Liver (tissue), 9 donors: Measurements from ENCODE around the gene CENPT. TPM values are rescaled to one million over a fixed set of nuclear protein-coding genes. Genes with fewer than 3 reads are reported as not detected.

Experiments
- DNase-seq: peaks from one replicate; pipeline ENCODE4 v3.0.0-alpha.2; 2017; ENCODE audit warnings: low spot score
- H3K27ac ChIP-seq, 2 donors: one replicate each; pipeline ENCODE4 v1.7.0; 2013; ENCODE audit warnings: inconsistent platforms in 2 of 2, low read length in 2 of 2, control low read depth in 1 of 2, low read depth in 1 of 2, mild to moderate bottlenecking in 1 of 2
- H3K27me3 ChIP-seq, 4 donors: one replicate each; pipeline versions ENCODE4 v1.6.1 to v1.7.0; 2013; ENCODE audit warnings: low read length in 3 of 4, inconsistent platforms in 1 of 4, mild to moderate bottlenecking in 1 of 4, moderate library complexity in 1 of 4; ENCODE audit not compliant: control insufficient read depth in 4 of 4, insufficient read depth in 4 of 4
- H3K36me3 ChIP-seq, 4 donors: one replicate each; pipeline versions ENCODE4 v1.6.1 to v1.7.0; 2013; ENCODE audit warnings: low read length in 3 of 4, mild to moderate bottlenecking in 3 of 4, low read depth in 1 of 4, moderate library complexity in 1 of 4; ENCODE audit not compliant: control insufficient read depth in 4 of 4, insufficient read depth in 3 of 4
- H3K4me1 ChIP-seq, 4 donors: one replicate each; pipeline versions ENCODE4 v1.6.1 to v1.7.0; 2013; ENCODE audit warnings: low read length in 3 of 4, mild to moderate bottlenecking in 3 of 4, moderate library complexity in 1 of 4; ENCODE audit not compliant: control insufficient read depth in 4 of 4, insufficient read depth in 4 of 4
- H3K4me3 ChIP-seq, 3 donors: one replicate each; pipeline versions ENCODE4 v1.6.1 to v1.7.0; 2013; ENCODE audit warnings: low read length in 3 of 3, control low read depth in 1 of 3, low read depth in 1 of 3, mild to moderate bottlenecking in 1 of 3
- H3K9ac ChIP-seq, 2 donors: one replicate each; pipeline ENCODE4 v1.7.0; 2013; ENCODE audit warnings: low read length in 2 of 2, mild to moderate bottlenecking in 2 of 2, moderate library complexity in 2 of 2, control low read depth in 1 of 2, low read depth in 1 of 2
- H3K9me3 ChIP-seq, 4 donors: one replicate each; pipeline versions ENCODE4 v1.6.1 to v1.7.0; 2013; ENCODE audit warnings: low read length in 3 of 4; ENCODE audit not compliant: control insufficient read depth in 4 of 4
- FOXA1 ChIP-seq: IDR thresholded peaks from 2 replicates; pipeline ENCODE4 v1.6.1; 2016; ENCODE audit warnings: antibody characterized with exemption
- FOXA2 ChIP-seq: IDR thresholded peaks from 2 replicates; pipeline ENCODE4 v1.6.1; 2016; ENCODE audit warnings: antibody characterized with exemption
- GABPA ChIP-seq, 2 donors: IDR thresholded peaks in 1 of 2; conservative IDR thresholded peaks in 1 of 2; 2 replicates each; pipeline ENCODE4 v1.6.1; 2016; ENCODE audit warnings: antibody characterized with exemption in 2 of 2, mild to moderate bottlenecking in 1 of 2, moderate library complexity in 1 of 2
- HNF4A ChIP-seq, 2 donors: conservative IDR thresholded peaks; 2 replicates each; pipeline ENCODE4 v1.6.1; 2016; ENCODE audit warnings: antibody characterized with exemption in 2 of 2, mild to moderate bottlenecking in 2 of 2
- HNF4G ChIP-seq: IDR thresholded peaks from 2 replicates; pipeline ENCODE4 v1.6.1; 2016; ENCODE audit warnings: antibody characterized with exemption
- JUND ChIP-seq, 2 donors: IDR thresholded peaks; 2 replicates each; pipeline ENCODE4 v1.6.1; 2016; ENCODE audit warnings: antibody characterized with exemption in 2 of 2
- NR2F2 ChIP-seq: IDR thresholded peaks from 2 replicates; pipeline ENCODE4 v1.6.1; 2016; ENCODE audit warnings: antibody characterized with exemption
- RAD21 ChIP-seq, 2 donors: IDR thresholded peaks; 2 replicates each; pipeline ENCODE4 v1.6.1; 2016; ENCODE audit warnings: antibody characterized with exemption in 2 of 2, mild to moderate bottlenecking in 2 of 2
- RXRA ChIP-seq, 2 donors: IDR thresholded peaks; 2 replicates each; pipeline ENCODE4 v1.6.1; 2017 to 2018; ENCODE audit warnings: antibody characterized with exemption in 2 of 2, mild to moderate bottlenecking in 1 of 2
- SP1 ChIP-seq: IDR thresholded peaks from 2 replicates; pipeline ENCODE4 v1.6.1; 2018; ENCODE audit warnings: antibody characterized with exemption, mild to moderate bottlenecking
- TAF1 ChIP-seq: conservative IDR thresholded peaks from 2 replicates; pipeline ENCODE4 v1.6.1; 2016; ENCODE audit warnings: antibody characterized with exemption, mild to moderate bottlenecking
- YY1 ChIP-seq: IDR thresholded peaks from 2 replicates; pipeline ENCODE4 v1.6.1; 2016; ENCODE audit warnings: antibody characterized with exemption, mild to moderate bottlenecking
- WGBS: extraction: QIAGEN DNeasy Blood & Tissue Kit; methylation state at CpG from one replicate; pipeline ENCODE4 v1.1.7; 2013; 5-methylcytosine and 5-hydroxymethylcytosine counted together
- polyA plus RNA-seq, 2 donors: library from polyadenylated mRNA; stranded (reverse) in 1 of 2; unstranded in 1 of 2; fragments of 200-250 nt in 1 of 2; fragments of >200 nt in 1 of 2; fragmentation: Nextera tagmentation in 1 of 2; extraction: Ambion mirVana in 1 of 2; gene quantifications; one replicate each; pipeline versions ENCODE4 v1.2.1 to v1.2.3, GENCODE V29; 2013 to 2015
- total RNA-seq, 2 donors: library from RNA; depleted of rRNA; stranded (reverse); fragments of >200 nt; gene quantifications; one replicate each; pipeline ENCODE4 v1.2.3, GENCODE V29; 2014
- TF ChIP-seq, protein P1 (sequence below): IDR thresholded peaks from 2 replicates; pipeline ENCODE4 v1.6.1; 2016; ENCODE audit warnings: antibody characterized with exemption
- TF ChIP-seq, protein P2 (sequence below): IDR thresholded peaks from 2 replicates; pipeline ENCODE4 v1.6.1; 2016; ENCODE audit warnings: antibody characterized with exemption, mild to moderate bottlenecking
- TF ChIP-seq, protein P3 (sequence below): IDR thresholded peaks from 2 replicates; pipeline ENCODE4 v1.6.1; 2016; ENCODE audit warnings: antibody characterized with exemption
- TF ChIP-seq, protein P4 (sequence below): IDR thresholded peaks from 2 replicates; pipeline ENCODE4 v1.6.1; 2016; ENCODE audit warnings: antibody characterized with exemption
- donor health status: healthy.
- donor health status: healthy.
- donor health status: healthy.
- donor health status: healthy.
- donor health status: healthy.

CENPT gene
- total and polyA plus RNA-seq, 4 donors = 11.4 to 26.9 (median 19.3) TPM

DNA sequence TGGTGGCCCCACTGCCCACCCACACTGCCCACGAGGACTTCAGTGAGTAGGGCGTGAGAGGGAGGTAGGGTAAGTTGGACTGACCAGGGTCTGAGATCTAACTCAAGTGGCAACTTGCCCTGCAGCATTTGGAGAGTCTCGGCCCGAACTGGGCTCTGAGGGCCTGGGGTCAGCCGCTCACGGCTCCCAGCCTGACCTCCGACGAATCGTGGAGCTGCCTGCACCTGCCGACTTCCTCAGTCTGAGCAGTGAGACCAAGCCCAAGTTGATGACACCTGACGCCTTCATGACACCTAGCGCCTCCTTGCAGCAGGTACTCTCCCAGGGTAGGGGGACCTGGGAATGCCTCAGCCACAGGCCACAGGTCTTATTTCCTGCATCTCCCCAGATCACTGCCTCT lies 32.0 kb upstream of the CENPT start:
- no peak overlapping the region for H3K9ac ChIP-seq
- no peak for TF ChIP-seq GABPA (IDR thresholded peaks at IDR 0.05 in 1 of 2, conservative IDR thresholded peaks at IDR 0.05 in 1 of 2)
- TF ChIP-seq, protein P1, sequence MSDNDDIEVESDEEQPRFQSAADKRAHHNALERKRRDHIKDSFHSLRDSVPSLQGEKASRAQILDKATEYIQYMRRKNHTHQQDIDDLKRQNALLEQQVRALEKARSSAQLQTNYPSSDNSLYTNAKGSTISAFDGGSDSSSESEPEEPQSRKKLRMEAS = no peak
- 95% methylated on average over 12 of the region's 12 CpGs for WGBS
- H3K27me3 ChIP-seq = no peaks in the 10 kb centered on the region
- peaks cover 30 to 71% (median 47%) of the 10 kb centered on the region in 4 donors for H3K36me3 ChIP-seq
- DNase-seq = no peak
- no peaks in the 10 kb centered on the region for H3K9me3 ChIP-seq
- no peak overlapping the region for H3K4me3 ChIP-seq
- H3K4me1 ChIP-seq = peaks cover 0 to 33% (median 18%) of the 10 kb centered on the region in 4 donors
- no peak overlapping the region for H3K27ac ChIP-seq

DNA sequence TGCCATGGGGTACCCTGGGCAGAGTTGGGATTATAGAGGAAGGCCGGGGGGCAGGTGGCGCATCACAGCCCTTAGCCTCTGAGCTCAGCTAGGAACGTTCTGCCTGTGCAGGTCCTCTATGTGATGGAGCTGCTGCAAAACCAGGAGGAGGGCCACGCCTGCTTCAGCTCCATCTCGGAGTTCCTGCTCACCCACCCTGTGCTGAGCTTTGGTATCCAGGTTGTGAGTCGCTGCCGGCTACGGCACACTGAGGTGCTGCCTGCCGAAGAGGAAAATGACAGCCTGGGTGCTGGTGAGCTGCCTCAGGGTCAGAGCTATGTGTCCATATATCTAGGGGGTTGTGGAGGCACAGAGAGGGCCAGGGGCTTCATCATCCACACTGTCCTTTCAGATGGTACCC lies 31.4 kb upstream of the CENPT start:
- Histone ChIP-seq H3K4me1 (peaks cover 1 to 33% (median 22%) of the 10 kb centered on the region in 4 donors), H3K9ac (no peak overlapping the region), H3K27me3 (no peaks in the 10 kb centered on the region), H3K4me3 (no peak overlapping the region), H3K27ac (no peak overlapping the region), H3K9me3 (no peaks in the 10 kb centered on the region), H3K36me3 (peaks cover 30 to 70% (median 47%) of the 10 kb centered on the region in 4 donors)
- DNase-seq = no peak
- 98% methylated on average over 9 of the region's 9 CpGs for WGBS
- TF ChIP-seq HNF4A (conservative IDR thresholded peaks at IDR 0.05) (no peak), FOXA1 (no peak), JUND (IDR thresholded peaks at IDR 0.05) (no peak), RXRA (IDR thresholded peaks at IDR 0.05) (no peak), TAF1 (no peak), GABPA (IDR thresholded peaks at IDR 0.05 in 1 of 2, conservative IDR thresholded peaks at IDR 0.05 in 1 of 2) (no peak), SP1 (no peak), RAD21 (IDR thresholded peaks at IDR 0.05) (no peak), NR2F2 (no peak)
- TF ChIP-seq, protein P2, sequence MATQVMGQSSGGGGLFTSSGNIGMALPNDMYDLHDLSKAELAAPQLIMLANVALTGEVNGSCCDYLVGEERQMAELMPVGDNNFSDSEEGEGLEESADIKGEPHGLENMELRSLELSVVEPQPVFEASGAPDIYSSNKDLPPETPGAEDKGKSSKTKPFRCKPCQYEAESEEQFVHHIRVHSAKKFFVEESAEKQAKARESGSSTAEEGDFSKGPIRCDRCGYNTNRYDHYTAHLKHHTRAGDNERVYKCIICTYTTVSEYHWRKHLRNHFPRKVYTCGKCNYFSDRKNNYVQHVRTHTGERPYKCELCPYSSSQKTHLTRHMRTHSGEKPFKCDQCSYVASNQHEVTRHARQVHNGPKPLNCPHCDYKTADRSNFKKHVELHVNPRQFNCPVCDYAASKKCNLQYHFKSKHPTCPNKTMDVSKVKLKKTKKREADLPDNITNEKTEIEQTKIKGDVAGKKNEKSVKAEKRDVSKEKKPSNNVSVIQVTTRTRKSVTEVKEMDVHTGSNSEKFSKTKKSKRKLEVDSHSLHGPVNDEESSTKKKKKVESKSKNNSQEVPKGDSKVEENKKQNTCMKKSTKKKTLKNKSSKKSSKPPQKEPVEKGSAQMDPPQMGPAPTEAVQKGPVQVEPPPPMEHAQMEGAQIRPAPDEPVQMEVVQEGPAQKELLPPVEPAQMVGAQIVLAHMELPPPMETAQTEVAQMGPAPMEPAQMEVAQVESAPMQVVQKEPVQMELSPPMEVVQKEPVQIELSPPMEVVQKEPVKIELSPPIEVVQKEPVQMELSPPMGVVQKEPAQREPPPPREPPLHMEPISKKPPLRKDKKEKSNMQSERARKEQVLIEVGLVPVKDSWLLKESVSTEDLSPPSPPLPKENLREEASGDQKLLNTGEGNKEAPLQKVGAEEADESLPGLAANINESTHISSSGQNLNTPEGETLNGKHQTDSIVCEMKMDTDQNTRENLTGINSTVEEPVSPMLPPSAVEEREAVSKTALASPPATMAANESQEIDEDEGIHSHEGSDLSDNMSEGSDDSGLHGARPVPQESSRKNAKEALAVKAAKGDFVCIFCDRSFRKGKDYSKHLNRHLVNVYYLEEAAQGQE = no peak
- TF ChIP-seq, protein P3, sequence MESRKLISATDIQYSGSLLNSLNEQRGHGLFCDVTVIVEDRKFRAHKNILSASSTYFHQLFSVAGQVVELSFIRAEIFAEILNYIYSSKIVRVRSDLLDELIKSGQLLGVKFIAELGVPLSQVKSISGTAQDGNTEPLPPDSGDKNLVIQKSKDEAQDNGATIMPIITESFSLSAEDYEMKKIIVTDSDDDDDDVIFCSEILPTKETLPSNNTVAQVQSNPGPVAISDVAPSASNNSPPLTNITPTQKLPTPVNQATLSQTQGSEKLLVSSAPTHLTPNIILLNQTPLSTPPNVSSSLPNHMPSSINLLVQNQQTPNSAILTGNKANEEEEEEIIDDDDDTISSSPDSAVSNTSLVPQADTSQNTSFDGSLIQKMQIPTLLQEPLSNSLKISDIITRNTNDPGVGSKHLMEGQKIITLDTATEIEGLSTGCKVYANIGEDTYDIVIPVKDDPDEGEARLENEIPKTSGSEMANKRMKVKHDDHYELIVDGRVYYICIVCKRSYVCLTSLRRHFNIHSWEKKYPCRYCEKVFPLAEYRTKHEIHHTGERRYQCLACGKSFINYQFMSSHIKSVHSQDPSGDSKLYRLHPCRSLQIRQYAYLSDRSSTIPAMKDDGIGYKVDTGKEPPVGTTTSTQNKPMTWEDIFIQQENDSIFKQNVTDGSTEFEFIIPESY = no peak

DNA sequence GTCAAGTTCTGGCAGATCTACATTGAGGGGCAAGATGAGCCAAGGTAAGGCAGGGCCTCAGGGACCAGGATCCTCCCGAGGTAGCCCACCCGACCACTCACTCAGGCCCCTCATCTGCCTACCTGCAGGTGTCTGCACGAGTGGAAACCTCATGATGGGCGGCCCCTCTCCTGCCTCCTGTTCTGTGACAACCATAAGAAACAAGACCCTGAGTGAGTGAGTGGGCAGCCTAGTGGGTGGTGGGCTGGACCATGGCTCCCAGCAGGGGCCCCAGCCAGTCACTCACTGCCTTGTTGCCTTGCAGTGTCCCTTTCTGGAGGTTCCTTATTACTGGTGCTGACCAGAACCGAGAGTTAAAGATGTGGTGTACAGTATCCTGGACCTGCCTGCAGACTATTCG lies 30.7 kb upstream of the CENPT start:
- Histone ChIP-seq H3K9ac (no peak overlapping the region), H3K36me3 (peaks cover 30 to 68% (median 46%) of the 10 kb centered on the region in 4 donors), H3K4me3 (no peak overlapping the region), H3K4me1 (peaks cover 2 to 37% (median 26%) of the 10 kb centered on the region in 4 donors), H3K27ac (no peak overlapping the region), H3K27me3 (no peaks in the 10 kb centered on the region), H3K9me3 (no peaks in the 10 kb centered on the region)
- 95% methylated on average over 6 of the region's 6 CpGs for WGBS
- no peak for DNase-seq
- TF ChIP-seq JUND (IDR thresholded peaks at IDR 0.05) = no peak
- no peak for TF ChIP-seq FOXA2
- TF ChIP-seq, protein P2 = no peak
- TF ChIP-seq, protein P4, sequence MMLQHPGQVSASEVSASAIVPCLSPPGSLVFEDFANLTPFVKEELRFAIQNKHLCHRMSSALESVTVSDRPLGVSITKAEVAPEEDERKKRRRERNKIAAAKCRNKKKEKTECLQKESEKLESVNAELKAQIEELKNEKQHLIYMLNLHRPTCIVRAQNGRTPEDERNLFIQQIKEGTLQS = no peak
- no peak for TF ChIP-seq TAF1
- no peak for TF ChIP-seq HNF4G
- TF ChIP-seq YY1 = no peak
- TF ChIP-seq SP1 = no peak
- TF ChIP-seq HNF4A (conservative IDR thresholded peaks at IDR 0.05) = no peak
- TF ChIP-seq NR2F2 = no peak
- TF ChIP-seq, protein P3 = no peak
